Measurements from ENCODE around the gene C2CD2.

The C2CD2 gene

GRCh38 chr21:41836166-41837015 is 117.4 kb downstream of the C2CD2 start:
- DNase-seq, result no peak

DNA sequence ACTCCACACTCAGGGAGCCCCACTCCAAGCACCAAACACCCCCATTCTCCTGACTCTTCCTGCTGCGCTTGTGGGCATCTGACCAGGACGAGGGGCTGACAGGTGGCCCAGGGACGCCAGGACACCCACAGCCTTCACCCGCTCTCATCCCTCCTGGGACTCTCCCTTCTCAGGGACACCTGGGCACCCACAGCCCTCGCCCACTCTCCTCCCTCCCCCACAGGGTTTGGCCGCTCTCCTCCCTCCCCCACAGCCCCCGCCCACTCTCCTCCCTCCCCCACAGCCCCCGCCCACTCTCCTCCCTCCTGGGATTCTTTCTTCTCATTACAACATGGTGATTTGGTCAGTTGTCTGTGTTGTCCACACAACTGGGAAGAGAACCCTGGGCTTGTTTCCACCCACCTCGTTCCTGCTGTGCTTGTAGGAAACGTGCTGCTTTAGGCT is 118.1 kb downstream of the C2CD2 start:
- no peak for DNase-seq
